ENCODE measurements around the gene HELQ. TPM values are rescaled to one million over a fixed set of nuclear protein-coding genes. Genes with fewer than 3 reads are reported as not detected.

Gene HELQ
- total and polyA plus RNA-seq, 9 of the 15 experiments (the other 6 are each of a cell fraction or from before 2014, with no cell fraction given): 3.5 to 15.2 (median 11.9) TPM

GRCh38 chr4:83455281-83456183, at the start of gene HELQ, which contains the start of gene MRPS18C (continued):
- peak; percentile 98 for TF ChIP-seq RAD51 (IDR thresholded peaks at IDR 0.05; ENCODE audit: borderline replicate concordance, low read depth)
- peak; percentile 78 for TF ChIP-seq HMBOX1 (IDR thresholded peaks at IDR 0.05)
- peak; percentile 60 to 95 (median 91) for TF ChIP-seq YY1 (IDR thresholded peaks at IDR 0.05; ENCODE audit: borderline replicate concordance in 1 of 3, control insufficient read depth in 1 of 3, extremely low read depth in 1 of 3, insufficient read depth in 3 of 3, insufficient read length in 1 of 3, insufficient replicate concordance in 2 of 3, low read depth in 1 of 3, low read length in 2 of 3)
- TF ChIP-seq SRSF9 (IDR thresholded peaks at IDR 0.05; ENCODE audit: borderline replicate concordance, low read depth, low read length): no peak
- 0 out of 2 replicates have a peak, but pooled peaks have one; percentile 75 for TF ChIP-seq E2F5 (CRISPR knock-in tag; IDR thresholded peaks at IDR 0.05)
- TF ChIP-seq MEIS2 (IDR thresholded peaks at IDR 0.05; ENCODE audit: partially characterized antibody): peak; percentile 91
- TF ChIP-seq HES1 (IDR thresholded peaks at IDR 0.05; ENCODE audit: low read depth): no peak
- no peak for TF ChIP-seq IRF2 (CRISPR knock-in tag; IDR thresholded peaks at IDR 0.05)
- TF ChIP-seq SRSF3 (IDR thresholded peaks at IDR 0.05; ENCODE audit: insufficient read depth, low read length): no peak
- TF ChIP-seq CUX1 (CRISPR knock-in tag; IDR thresholded peaks at IDR 0.05): 0 out of 2 replicates have a peak, but pooled peaks have one; percentile 62
- no peak for TF ChIP-seq BDP1 (IDR thresholded peaks at IDR 0.05; ENCODE audit: insufficient read depth, insufficient read length)
- peak; percentile 98 for TF ChIP-seq TFE3 (CRISPR knock-in tag; IDR thresholded peaks at IDR 0.05)
- TF ChIP-seq GTF2B (IDR thresholded peaks at IDR 0.05; ENCODE audit: extremely low read depth, insufficient read length): no peak
- TF ChIP-seq IFI16 (CRISPR knock-in tag; IDR thresholded peaks at IDR 0.05): no peak

All from K562 (cell line).